Esophagus squamous epithelium (tissue), 4 donors: ENCODE measurements around the gene DCP1A.

ENCODE experiments used
- POLR2A ChIP-seq, 4 donors: fragments of 450-650 bp; IDR thresholded peaks; one replicate each; pipeline ENCODE4 v1.6.1; 2017; ENCODE audit warnings: antibody characterized with exemption in 4 of 4, mild to moderate bottlenecking in 4 of 4, moderate library complexity in 3 of 4
- TF ChIP-seq, protein P1 (sequence below), 6 experiments: fragments of 450-650 bp in 4 of 6; fragments of 200-600 bp in 2 of 6; sonication (generic) in 2 of 6; IDR thresholded peaks; one replicate each; pipeline ENCODE4 v1.5.1; 2016 to 2019; ENCODE audit warnings: antibody characterized with exemption in 6 of 6, mild to moderate bottlenecking in 4 of 6, moderate library complexity in 4 of 6

DNA sequence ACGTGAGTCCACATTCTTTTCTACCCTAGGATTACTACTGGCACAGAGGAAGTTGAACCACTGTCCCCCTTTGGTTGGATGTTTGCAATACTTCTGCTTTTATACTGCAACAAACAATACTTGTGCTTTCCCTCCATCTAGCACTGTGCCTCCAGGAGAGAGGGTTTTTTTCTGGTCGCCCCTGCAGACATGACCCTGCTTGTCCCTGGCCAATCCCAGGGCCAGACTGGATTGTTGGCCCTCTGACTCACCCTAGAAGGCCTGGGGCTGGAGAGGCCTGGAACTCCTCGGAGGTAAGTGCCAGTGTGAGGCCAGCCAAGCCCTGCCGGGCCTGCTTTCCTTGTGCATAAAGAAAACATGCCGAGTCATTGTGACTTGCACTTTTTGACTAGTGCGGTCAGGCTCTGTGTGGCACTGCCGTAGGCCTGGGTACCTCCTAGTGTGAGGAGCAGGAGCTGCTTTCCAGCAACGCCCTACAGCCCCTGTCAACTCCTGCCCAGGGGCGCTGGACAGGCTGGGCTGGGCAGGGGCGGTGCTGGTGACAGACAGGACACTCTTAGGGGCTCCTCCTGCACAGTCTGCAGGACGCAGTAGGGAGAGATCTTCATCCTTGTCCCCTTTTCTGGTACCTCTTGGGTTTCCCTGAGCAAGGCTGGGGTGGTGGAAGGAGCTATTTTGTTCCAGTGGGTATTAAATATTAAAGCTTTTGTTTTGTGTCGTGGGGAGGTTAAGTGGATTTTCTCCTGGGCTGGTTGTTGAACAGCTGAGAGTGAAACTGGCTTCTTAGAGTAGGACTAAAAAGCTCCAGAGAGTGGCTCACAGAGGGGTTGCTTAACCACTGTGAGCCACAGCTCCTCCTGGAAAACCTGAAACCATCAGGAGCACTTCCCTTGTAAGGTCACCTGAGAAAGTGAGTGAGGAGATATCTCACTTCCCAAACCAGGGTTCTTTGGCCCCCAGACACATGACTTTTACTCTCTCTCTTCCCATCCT lies 77.2 kb downstream of the DCP1A start:
- TF ChIP-seq, protein P1, sequence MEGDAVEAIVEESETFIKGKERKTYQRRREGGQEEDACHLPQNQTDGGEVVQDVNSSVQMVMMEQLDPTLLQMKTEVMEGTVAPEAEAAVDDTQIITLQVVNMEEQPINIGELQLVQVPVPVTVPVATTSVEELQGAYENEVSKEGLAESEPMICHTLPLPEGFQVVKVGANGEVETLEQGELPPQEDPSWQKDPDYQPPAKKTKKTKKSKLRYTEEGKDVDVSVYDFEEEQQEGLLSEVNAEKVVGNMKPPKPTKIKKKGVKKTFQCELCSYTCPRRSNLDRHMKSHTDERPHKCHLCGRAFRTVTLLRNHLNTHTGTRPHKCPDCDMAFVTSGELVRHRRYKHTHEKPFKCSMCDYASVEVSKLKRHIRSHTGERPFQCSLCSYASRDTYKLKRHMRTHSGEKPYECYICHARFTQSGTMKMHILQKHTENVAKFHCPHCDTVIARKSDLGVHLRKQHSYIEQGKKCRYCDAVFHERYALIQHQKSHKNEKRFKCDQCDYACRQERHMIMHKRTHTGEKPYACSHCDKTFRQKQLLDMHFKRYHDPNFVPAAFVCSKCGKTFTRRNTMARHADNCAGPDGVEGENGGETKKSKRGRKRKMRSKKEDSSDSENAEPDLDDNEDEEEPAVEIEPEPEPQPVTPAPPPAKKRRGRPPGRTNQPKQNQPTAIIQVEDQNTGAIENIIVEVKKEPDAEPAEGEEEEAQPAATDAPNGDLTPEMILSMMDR (IDR thresholded peaks at IDR 0.05), result peak in 1 of 6 experiments; percentile 14
- TF ChIP-seq POLR2A (IDR thresholded peaks at IDR 0.05), result no peak
